Forelimb muscle (tissue), 1 donor: ENCODE measurements around the gene MT1B. TPM values are rescaled to one million over a fixed set of nuclear protein-coding genes. Genes with fewer than 3 reads are reported as not detected.
"Not testable (repeated sequence)": the region's sequence is repeated elsewhere in the genome, so short reads cannot be mapped to it uniquely, and the experiment has no call there.

Source experiments
- DNase-seq: peaks from one replicate; pipeline ENCODE4 v3.0.0-alpha.2; 2013; ENCODE audit warnings: low read depth
- polyA plus RNA-seq: library from polyadenylated mRNA; unstranded; fragments of 120-200 nt; gene quantifications from one replicate; pipeline ENCODE4 v1.2.1, GENCODE V29; 2013; ENCODE audit not compliant: insufficient read length

MT1B gene
- polyA plus RNA-seq, 1 donor, result not detected

DNA sequence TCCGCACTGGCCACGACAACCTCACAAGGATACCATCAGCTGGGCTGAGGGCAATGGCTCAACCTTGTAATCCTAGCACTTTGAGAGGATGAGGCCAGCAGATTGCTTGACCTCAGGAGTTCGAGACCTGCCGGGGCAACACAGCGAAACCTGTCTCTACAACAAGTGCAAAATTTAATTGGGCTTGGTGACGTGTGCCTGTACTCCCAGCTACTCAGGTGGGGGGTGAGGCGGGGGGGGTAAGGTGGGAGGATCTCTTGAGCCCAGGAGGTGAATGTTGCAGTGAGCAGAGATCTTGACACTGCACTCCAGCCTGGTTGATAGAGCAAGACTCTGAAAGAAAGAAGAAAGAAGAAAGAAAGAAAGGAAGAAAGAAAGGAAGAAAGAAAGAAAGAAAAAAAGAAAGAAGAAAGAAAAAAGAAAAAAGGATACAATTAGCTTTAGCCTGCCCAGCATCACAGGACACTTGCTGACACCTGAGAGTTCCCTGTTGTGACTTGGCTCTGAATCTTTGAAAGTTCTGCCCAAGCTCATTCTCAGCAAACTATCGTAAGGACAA is 31.3 kb upstream of the MT1B start:
- DNase-seq, result no peak

DNA sequence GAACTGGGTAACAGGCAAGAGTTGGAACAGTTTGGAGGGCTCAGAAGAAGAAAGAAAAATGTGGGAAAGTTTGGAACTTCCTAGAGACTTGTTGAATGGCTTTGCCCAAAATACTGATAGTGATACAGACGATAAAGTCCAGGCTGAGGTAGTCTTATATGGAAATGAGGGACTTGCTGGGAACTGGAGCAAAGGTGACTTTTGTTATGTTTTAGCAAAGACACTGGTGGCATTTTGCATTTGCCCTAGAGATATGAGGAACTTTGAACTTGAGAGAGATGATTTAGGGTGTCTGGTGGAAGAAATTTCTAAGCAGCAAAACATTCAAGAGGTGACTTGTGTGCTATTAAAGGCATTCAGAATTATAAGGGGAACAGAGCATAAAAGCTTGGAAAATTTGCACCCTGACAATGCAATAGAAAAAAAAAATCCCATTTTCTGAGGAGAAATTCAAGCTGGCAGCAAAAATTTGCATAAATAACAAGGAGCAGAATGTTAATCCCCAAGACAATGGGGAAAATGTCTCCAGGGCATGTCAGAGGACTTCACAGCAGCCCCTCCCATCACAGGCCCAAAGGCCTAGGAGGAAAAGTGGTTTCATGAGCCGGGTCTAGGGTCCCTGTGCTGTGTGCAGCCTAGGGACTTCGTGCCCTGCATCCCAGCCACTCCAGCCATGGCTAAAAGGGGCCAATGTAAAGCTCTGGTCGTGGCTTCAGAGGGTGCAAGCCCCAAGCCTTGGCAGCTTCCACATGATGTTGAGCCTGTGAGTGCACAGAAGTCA is 29.8 kb upstream of the MT1B start:
- DNase-seq, result not testable (repeated sequence)

DNA sequence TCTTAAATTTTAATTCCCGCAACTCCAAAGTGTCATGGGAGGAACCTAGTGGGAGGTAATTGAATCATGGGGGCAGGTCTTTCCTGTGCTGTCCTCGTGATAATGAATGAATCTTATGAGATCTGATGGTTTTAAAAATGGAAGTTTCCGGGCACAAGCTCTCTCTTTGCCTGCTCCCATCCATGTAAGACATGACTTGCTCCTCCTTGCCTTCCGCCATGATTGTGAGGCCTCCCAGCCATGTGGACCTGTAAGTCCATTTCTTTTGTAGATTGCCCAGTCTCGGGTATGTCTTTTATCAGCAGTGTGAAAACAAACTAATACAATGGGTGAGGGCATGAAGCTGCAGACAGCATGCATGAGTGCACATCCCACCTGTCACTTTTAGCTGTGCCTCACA is 28.5 kb upstream of the MT1B start:
- DNase-seq, result not testable (repeated sequence)

DNA sequence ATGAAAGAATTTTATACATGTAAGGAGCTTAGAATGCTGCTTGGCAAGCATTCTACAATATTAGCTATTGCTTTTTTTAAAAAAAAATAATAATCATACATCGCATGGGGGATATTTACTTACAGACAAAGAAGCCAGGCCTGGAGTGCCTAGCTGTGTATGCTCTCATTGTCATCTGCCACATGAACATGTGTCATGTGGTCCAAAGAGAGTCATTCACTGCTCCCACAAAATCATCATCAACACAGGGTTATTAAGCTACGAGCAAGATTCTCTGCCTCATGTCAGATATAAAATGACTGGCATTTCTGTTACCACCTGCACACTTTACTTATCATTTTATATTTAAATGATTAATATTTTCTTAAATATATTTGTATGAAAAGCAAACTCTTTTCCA is 28.0 kb upstream of the MT1B start:
- no peak for DNase-seq

DNA sequence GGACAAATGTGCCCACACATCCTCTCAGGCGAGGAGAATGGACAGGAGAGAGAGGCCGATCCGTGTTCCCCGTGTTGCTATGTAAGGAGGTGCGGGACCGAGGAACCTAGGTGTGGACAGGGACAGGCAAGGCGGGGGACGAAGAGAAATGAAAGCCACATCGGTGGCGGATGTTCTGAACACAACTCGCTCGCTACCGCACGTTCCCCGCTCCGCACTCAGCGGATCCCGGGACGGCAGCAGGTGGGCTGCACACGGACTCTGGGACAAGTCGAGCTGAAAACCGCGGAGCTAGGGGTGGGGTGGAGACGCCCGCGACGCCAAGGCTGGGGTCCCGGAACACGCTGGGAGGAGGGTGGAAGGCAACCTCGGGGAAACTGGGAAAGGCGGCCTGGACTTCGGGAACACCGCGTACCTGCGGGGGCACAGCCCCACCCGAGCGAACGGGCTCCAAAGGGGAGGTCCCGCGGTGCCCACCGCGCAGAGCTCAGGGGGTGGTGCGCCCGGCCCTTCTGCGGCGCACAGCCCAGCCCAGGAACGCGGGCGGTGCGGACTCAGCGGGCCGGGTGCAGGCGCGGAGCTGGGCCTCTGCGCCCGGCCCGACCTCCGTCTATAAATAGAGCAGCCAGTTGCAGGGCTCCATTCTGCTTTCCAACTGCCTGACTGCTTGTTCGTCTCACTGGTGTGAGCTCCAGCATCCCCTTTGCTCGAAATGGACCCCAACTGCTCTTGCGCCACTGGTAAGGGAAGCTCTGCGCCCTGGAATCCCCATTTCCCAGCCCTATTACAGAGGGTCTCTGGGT is 26.3 kb upstream of the MT1B start, which contains the start of gene MT1E:
TSS of gene MT1E (plus strand) at position 642 of the 803 bp plus-strand sequence. CDS start at position 713, 71 bp downstream.
- DNase-seq, result no peak

DNA sequence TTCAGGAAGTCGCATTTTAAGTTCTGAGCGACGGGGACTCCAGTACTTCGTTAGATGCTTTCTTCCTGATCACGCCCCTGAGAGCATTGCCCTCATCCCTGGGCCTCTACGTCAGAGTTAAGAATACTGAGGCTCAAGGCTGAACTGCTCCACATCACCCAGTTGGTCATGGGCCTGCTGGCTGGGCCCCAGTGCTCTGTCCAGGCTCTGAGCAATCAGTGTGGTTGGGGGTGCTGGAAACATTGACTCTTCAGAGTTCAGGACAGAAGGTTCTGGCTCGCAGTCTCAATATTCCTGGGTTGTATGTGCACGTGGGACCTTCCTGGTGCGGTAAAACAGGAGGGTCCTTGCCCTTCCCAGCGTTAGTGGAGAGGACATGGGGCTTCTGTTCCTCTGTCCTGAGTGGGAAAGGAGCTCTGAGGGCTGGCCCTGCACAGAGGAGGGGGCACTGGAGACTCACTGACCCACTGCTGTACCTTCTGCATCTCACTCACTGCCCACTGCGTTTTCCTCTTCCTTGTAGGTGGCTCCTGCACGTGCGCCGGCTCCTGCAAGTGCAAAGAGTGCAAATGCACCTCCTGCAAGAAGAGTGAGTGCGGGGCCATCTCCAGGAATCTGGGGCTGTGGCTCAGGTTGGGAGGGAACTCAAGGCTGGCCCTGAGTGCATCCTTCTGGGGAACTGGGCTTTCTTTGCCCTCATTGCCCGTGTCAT is 25.6 kb upstream of the MT1B start:
- no peak for DNase-seq

DNA sequence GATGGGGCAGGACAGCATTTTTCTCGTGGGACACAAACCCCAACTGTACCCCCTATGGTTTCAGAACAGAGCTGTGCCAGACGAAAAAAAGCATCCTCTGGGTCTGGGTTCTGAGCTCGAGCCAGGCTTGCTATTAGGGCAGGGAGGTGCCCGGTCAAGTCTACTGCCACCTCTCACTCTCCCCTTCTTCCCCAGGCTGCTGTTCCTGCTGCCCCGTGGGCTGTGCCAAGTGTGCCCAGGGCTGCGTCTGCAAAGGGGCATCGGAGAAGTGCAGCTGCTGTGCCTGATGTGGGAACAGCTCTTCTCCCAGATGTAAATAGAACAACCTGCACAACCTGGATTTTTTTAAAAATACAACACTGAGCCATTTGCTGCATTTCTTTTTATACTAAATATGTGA is 25.0 kb upstream of the MT1B start:
- DNase-seq, result no peak

DNA sequence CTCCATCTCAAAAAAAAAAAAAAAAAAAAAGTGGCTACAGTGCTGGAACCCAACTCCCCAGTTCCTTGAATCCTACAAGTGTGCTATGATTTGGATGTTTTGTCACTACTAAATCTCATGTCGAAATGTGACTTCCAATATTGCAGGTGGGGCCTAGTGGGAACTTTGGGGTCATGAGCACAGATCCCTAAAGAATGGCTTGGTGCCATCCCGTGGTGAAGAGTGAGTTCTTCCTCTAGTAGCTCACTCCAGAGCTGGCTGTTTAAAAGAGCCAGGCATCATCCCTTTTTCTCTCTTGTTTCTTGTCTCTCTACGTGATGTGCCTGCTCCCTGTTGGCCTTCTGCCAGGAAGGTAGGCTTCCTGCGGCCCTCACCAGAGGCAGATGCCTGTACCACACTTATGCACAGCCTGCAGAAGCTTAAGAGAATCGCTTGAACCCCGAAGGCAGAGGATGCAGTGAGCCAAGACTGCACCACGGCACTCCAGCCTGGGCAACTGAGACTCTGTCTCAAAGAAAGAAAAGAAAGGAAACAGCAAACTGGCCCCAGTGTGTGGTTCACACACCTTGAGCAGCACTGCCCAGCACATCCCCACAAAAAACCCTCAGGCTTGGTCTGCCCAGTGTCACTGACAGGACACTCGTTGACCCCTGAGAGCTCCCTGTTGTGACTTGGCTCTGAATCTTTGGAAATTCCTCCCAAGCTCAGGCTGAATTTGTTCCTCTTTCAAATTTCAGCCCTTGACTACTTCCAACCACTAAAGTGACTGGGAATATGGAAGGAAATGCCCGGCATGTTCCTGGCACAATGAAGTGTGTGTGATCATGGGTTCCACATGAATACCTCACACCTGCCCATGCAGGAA is 23.0 kb upstream of the MT1B start:
- DNase-seq, result no peak

DNA sequence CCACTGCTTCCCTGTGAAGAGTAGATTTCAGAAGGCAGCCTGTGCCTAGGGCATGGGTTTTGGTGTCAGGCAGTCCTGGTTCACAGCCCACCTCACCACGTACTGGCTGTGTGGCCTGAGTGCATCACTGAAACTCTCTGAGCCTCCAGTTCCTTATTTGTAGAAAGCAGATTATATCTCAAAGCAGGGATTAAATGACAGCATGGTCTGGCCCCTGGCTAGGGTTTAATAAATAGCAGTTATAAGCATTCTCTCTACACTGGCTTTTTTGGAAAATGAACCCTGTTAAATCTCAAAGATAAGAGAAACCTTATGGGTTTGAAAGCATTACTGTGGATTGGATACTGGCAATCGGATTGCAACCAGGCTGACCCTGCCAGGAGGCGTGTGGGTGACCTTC is 22.2 kb upstream of the MT1B start:
- DNase-seq, result no peak

DNA sequence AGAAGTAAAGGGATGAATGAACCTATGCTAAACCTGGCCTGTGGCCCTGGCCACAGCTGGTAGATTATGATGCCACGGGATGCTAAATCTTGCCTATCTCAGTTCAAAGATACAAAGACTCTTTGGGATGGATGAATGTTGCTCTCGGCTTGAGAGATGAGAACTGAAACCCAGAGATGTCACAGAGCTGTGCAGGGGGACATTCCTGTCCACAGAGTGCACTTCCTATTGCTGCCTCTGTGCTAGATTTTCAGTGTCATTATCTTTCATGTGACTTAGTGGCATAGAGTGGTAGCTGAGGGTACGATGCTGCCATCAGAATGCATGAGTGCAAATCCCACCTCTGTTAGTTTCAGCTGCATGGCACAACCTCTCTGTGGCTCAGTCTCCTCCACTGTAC is 21.6 kb upstream of the MT1B start:
- DNase-seq, result no peak

DNA sequence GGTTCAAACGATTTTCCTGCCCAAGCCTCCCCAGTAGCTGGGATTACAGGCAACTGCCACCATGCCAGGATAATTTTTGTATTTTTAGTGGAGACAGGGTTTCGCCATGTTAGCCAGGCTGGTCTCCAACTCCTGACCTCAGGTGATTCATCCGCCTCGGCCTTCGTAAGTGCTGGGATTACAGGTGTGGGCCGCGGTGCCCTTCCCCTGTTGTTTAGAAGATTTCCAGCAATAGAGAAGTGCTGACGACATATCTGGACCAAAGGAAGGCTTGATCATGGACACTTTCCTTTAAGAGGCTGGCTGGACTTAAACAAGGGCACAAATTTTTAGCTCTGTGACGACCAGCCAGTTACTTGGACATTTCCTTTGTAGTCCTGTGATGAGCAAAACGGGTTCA is 20.5 kb upstream of the MT1B start:
- no peak for DNase-seq

DNA sequence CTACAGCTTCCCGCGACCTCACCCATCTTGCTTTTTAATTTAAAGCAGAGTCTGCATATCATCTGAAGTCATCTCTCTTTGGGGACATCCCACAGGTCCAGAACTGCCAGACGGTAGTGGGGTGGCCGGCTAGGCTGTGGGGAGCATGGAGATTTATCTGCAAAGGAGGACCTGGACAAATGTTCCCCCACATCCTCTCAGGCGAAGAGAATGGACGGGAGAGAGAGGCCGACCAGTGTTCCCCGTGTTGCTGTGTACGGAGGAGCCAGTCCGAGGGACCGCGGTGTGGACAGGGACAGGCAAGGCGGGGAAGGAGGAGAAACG is 19.9 kb upstream of the MT1B start:
- DNase-seq, result no peak

DNA sequence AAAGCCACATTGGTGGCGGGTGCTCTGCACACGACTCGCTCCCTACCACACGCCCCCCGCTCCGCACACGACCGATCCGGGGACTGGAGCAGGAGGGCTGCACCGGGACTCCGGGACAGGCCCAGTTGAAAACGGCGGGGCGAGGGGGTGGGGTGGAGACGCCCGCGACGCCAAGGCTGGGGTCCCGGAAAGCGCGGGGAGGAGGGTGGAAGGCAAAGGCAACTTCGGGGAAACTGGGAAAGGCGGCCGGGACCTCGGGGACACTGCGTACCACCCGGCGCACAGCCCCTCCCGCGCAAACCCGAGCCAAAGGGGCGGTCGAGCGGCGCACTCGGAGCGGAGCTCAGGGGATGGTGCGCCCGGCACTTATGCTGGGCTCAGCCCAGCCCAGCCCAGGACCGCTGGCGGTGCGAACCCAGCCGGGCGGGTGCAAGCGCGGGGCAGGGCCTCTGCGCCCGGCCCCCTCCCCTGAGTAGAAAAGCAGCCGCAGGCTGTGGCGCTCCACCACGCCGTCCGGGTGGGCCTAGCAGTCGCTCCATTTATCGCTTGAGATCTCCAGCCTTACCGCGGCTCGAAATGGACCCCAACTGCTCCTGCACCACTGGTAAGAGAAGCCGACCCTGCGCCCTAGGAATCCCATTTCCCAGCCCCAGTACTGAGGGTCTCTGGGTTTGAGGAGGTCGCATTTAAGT is 19.4 kb upstream of the MT1B start, which contains the start of gene MT1M:
TSS of gene MT1M (plus strand) at position 504 of the 692 bp plus-strand sequence. CDS start at position 577, 73 bp downstream.
- no peak for DNase-seq

DNA sequence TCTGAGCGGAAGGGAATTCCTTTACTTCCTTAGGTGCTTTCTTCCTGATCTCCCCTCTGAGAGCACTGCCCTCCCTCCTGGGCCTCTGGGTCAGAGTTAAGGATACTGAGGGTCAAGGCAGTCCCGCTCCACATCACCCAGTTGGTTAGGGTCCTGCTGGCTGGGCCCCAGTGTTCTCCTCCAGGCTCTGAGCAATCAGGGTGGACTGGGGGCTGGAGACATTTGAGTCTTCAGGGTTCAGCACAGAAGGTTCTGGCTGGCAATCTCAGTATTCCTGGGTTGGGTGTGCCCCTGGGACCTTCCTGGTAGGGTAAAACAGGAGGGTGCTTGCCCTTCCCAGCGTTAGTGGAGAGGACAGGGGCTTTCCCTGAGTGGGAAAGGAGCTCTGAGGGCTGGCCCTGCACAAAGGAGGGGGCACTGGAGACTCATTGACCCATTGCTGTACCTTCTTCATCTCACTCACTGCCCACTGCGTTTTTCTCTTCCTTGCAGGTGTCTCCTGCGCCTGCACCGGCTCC is 18.8 kb upstream of the MT1B start:
- no peak for DNase-seq

DNA sequence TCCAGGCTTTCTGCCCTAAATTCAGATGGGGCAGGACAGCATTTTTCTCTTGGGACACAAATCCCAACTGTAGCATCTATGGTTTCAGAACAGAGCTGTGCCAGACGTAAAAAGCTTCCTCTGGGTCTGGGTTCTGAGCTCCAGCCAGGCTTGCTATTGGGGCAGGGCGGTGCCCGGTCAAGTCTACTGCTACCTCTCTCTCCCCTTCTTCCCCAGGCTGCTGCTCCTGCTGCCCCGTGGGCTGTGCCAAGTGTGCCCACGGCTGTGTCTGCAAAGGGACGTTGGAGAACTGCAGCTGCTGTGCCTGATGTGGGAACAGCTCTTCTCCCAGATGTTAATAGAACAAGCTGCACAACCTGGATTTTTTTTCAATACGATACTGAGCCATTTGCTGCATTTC is 18.2 kb upstream of the MT1B start:
- DNase-seq, result no peak

DNA sequence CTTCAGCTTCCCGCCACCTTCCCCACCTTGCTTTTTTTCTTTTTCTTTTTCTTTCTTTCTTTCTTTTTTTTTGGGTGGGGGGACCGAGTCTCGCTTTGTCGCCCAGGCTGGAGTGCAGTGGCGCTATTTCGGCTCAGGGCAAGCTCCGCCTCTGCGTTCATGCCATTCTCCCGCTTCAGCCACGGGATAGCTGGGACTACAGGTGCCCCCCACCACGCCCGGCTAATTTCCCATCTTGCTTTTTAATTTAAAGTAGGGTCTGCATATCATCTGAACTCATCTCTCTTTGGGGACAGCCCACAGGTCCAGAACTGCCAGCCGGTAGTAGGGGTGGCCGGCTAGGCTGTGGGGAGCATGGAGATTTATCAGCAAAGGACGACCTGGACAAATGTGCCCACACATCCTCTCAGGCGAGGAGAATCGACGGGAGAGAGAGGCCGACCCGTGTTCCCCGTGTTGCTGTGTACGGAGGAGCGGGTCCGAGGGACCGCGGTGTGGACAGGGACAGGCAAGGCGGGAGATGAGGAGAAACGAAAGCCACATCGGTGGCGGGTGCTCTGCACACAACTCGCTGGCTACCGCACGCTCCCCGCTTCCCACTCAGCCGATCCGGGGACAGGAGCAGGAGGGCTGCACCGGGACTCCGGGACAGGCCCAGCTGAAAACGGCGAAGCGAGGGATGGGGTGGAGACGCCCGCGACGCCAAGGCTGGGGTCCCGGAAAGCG is 16.8 kb upstream of the MT1B start:
- no peak for DNase-seq

DNA sequence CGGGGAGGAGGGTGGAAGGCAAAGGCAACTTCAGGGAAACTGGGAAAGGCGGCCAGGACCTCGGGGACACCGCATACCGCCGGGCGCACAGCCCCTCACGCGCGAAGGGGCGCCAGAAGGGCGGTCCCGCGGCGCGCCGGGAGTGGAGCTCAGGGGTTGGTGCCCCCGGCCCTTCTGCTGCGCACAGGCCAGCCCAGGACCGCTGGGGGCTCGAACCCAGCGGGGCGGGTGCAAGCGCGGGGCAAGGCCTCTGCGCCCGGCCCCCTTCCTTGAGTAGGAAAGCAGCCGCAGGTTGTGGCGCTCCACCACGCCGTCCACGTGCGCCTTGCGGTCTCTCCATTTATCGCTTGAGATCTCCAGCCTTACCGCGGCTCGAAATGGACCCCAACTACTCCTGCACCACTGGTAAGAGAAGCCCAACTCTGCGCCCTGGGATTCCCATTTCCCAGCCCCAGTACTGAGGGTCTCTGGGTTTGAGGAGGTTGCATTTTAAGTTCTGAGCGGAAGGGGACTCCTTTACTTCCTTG is 16.2 kb upstream of the MT1B start:
- no peak for DNase-seq

DNA sequence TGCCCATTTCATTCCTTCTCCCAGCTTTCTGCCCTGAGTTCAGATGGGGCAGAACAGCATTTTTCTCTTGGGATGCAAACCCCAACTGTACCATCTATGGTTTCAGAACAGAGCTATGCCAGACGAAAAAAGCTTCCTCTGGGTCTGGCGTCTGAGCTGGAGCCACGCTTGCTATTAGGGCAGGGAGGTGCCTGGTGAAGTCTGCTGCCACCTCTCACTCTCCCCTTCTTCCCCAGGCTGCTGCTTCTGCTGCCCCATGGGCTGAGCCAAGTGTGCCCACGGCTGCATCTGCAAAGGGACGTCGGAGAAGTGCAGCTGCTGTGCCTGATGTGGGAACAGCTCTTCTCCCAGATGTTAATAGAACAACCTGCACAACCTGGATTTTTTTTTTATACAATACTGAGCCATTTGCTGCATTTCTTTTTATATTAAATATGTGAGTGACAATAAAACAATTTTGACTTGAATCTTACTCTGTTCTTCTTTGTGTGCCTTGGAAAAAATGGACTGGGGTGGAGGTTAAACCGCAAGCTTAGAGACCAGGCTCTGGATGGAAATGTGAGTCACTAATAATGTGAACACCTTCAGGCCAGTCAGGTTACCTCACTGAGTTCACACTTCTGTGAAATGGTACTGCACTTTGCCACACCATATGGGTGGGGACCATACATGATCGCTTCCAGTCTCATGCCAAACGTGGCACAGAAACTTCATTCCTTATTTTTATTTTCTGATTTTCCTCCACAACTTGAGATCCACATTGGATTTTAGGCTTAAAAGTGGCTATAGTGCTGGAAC is 14.9 kb upstream of the MT1B start:
- DNase-seq, result no peak
